Stimulated activated CD4-positive, alpha-beta T cell treated with anti-CD3 and anti-CD28 coated beads, Interleukin-15, amount 100 ng/mL, for 24 hours (primary cell): ENCODE measurements around the gene PLEKHN1.

ENCODE experiments used
- DNase-seq: peaks from one replicate; pipeline ENCODE4 v3.0.0-alpha.2; 2020

The PLEKHN1 gene

DNA sequence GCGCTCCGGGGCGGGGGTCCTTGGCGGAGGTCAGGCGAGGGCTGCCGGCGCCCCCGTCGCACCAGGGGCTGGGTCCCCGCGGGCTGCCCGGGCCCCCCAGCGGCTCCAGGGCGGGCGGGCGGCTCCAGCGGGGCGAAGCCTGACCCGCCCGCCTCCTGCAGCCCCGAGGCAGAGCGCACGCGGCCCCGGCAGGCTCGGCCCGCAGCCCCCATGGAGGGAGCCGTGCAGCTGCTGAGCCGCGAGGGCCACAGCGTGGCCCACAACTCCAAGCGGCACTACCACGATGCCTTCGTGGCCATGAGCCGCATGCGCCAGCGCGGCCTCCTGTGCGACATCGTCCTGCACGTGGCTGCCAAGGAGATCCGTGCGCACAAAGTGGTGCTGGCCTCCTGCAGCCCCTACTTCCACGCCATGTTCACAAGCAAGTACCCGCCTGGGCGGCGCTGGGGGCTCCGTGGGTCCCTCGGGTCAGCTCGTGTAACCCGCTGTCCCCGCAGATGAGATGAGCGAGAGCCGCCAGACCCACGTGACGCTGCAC is 5.1 kb upstream of the PLEKHN1 start:
- DNase-seq: no peak

GRCh38 chr1:962381-963300 is 3.6 kb upstream of the PLEKHN1 start:
- no peak for DNase-seq

GRCh38 chr1:963301-963651 is 3.0 kb upstream of the PLEKHN1 start:
- no peak for DNase-seq

- DNase-seq: no peak
Measured at GRCh38 chr1:963746-964525, 2.3 kb upstream of the PLEKHN1 start.

- DNase-seq: no peak
Measured at GRCh38 chr1:964691-965525, 1.4 kb upstream of the PLEKHN1 start.

- no peak for DNase-seq
Measured at GRCh38 chr1:965526-966134, 652 bp upstream of the PLEKHN1 start.

DNA sequence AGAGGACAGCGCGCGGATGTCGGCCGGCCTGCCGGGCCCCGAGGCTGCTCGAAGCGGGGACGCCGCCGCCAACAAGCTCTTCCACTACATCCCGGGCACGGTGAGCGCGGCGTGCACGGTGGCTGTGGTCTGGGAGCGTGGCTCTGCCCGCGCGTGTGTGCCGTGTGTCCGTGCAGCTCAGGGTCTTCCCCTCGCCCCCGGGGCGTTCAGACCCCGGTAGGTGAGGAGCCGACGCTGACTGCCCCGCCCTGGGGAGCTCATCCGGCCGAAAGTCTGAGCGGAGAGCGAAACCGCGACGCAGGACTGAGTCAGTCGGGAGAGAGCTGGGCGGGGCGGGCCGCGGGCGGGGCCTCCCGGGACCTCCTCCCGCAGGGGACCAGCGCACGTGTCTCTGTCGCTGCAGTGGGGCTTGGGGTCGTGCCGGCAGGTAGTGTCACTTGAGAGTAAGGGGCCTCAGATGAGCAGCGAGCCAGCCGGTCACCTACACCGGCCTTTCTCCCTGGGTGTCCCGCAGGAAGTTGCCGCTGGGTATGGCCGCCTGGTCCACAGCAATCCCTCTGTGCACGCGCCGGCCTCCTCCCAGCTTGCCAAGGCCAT is 520 bp downstream of the PLEKHN1 start:
- DNase-seq: peak; percentile 93

DNA sequence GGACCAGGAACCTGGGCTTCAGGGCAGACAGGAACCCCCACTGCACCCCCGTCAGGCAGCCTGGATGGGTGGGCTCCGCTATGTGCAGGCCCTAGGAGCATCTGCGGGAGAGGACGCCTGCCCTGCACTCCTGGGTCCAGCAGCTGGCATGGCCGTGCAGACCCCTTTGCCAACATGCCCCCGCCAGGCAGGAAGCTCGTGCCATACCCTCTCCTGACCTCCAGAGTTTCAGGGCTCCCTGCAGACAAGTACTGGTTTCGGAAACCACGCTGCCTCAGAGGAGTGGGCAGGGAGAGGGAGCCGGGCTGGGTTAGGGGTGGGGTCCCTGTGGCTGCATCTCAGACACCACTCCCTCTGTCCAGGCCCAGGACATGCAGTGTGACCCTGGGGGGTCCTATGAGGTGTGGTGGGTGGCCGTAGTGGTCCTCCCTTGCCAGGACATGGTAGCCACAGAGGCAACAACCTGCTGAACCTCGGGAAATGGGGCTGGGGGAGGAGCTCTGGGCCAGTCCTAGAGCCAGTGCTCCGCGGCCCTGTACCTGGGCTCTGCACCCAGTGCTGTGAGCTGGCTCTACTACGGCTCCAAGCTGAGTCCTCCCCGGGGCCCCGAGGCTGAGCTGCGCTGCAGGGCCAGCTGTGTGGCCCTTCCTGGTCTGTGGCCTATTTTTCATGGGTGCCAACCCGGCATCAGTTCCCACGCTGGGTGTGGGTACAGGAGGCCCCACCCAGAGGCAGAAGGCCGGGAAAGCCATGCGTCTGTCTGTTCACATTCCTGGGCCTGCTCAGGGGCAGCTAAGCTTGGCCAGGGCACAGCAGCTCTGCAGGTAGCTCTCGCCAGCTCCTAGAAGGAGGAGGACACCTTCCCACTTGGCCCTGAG is 1.4 kb downstream of the PLEKHN1 start:
- DNase-seq: no peak

- no peak for DNase-seq
Measured at GRCh38 chr1:969260-969855, 3.1 kb downstream of the PLEKHN1 start.

- no peak for DNase-seq
Measured at GRCh38 chr1:970242-970972, 4.1 kb downstream of the PLEKHN1 start.

GRCh38 chr1:970973-971730 is 4.9 kb downstream of the PLEKHN1 start:
- no peak for DNase-seq

GRCh38 chr1:971751-972506 is 5.6 kb downstream of the PLEKHN1 start:
- no peak for DNase-seq

DNA sequence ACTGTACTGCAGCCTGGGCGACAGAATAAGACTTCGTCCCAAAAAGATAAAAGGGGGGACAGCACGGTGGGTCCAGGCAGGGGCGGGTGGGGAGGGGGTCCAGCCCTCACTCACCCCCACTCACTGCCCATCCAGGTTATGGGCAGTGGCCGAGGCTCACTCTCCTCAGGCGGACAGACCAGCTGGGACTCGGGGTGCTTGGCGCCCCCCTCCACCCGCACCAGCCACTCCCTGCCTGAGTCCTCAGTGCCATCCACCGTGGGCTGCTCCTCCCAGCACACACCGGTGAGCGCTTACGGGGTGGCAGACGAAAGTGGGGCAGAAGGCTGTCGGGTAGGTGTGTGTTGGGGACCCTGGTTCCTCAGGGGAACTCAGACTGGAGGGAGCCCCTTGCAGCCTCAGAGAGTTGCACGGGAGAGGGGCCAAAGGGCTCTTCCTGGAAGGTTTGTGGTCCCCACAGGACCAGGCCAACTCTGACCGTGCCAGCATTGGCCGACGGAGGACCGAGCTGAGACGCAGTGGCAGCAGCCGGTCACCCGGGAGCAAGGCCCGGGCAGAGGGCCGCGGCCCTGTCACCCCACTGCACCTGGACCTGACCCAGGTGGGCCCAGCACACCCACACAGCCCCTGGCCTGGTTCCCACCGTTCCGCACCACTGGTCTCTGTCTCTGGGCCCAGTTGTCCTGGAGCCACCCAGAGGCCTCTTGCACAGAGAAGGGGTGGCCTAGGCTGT is 6.6 kb downstream of the PLEKHN1 start:
- DNase-seq: no peak

DNA sequence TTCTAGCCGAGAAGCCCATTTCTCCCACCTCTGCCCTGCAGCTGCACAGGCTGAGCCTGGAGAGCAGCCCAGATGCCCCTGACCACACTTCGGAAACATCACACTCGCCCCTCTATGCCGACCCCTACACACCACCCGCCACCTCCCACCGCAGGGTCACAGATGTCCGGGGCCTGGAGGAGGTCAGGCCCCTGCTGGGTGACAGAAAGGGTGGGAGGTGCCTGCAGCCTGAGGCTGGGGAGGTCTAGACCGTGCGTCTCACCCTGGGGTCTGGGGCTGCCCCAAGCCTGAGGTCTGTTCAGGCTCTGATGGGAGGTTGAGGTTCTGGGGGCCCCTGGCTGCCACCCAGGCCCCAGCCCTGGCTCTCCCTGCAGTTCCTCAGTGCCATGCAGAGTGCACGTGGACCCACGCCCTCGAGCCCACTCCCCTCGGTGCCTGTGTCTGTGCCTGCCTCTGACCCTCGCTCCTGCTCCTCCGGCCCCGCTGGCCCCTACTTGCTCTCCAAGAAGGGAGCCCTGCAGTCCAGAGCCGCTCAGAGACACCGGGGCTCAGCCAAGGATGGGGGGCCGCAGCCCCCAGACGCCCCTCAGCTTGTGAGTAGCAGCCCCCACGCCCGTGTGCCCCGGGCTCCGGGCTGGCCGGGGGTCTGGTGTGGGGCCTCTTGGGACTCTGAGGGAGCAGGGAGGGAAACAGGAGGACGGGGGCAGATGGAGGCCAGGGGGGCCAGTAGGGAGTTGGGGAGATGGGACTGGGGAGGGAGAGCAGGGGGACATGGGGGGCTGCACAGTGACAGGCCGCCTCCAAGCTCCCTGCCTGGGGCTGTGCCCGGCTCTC is 7.4 kb downstream of the PLEKHN1 start:
- DNase-seq: no peak

- no peak for DNase-seq
Measured at GRCh38 chr1:974293-974640, 8.0 kb downstream of the PLEKHN1 start.

- no peak for DNase-seq
Measured at GRCh38 chr1:974687-975328, 8.5 kb downstream of the PLEKHN1 start.
